Measurements from ENCODE around the gene NCKAP5. TPM values are rescaled to one million over a fixed set of nuclear protein-coding genes. Genes with fewer than 3 reads are reported as not detected.

NCKAP5 gene
- total and polyA plus RNA-seq, 2 of the 8 experiments (the other 6 are each of a cell fraction or from before 2014, with no cell fraction given), result 0.27 to 0.86 TPM

DNA sequence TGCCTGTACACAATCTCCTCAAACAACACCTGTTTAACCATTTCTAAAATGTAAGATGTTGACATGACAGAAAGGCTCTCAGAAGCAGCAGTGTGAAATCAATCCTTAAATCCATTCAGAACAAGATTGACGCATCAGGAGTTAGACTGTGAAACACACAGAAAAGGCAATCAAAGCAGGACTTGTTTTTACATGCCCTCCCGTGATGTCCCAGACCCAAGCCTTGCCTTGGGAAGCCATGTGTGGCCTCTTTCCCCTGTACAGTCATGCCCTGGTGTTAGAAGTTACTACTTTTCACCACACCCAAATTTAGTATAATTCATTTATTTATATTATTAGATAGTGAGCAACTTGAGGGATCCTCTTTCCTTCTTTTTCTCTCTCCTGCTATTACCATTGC, 115.7 kb downstream of the NCKAP5 start (continued):
- TF ChIP-seq, protein P1, sequence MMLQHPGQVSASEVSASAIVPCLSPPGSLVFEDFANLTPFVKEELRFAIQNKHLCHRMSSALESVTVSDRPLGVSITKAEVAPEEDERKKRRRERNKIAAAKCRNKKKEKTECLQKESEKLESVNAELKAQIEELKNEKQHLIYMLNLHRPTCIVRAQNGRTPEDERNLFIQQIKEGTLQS (IDR thresholded peaks at IDR 0.05; ENCODE audit: insufficient read depth, low read depth, low read length), result no peak
- no peak for TF ChIP-seq SIRT6 (IDR thresholded peaks at IDR 0.05; ENCODE audit: low read length)
- TF ChIP-seq BRCA1 (IDR thresholded peaks at IDR 0.05; ENCODE audit: low read depth, low read length), result no peak
- no peak for TF ChIP-seq JUND (IDR thresholded peaks at IDR 0.05; ENCODE audit: low read length)
- no peak for TF ChIP-seq POLR2AphosphoS5 (IDR thresholded peaks at IDR 0.05; ENCODE audit: low read depth, low read length)
- TF ChIP-seq TCF12 (IDR thresholded peaks at IDR 0.05; ENCODE audit: low read depth, low read length), result no peak
- TF ChIP-seq SAP30 (IDR thresholded peaks at IDR 0.05; ENCODE audit: insufficient read depth, insufficient replicate concordance, low read length), result no peak
- no peak for TF ChIP-seq ASH2L (IDR thresholded peaks at IDR 0.05; ENCODE audit: low read length)
